ENCODE data around the gene DUOXA1.
"Not testable (repeated sequence)": the region's sequence is repeated elsewhere in the genome, so short reads cannot be mapped to it uniquely, and the experiment has no call there.

The DUOXA1 gene

GRCh38 chr15:45069942-45070360 is 59.7 kb downstream of the DUOXA1 start:
- H3K36me3 ChIP-seq (ENCODE audit: control insufficient read depth in 4 of 4, insufficient read depth in 4 of 4, low read length in 3 of 4), result peaks cover 0 to 20% (median 2%) of the 10 kb centered on the region in 4 experiments
- H3K27ac ChIP-seq (ENCODE audit: insufficient read depth in 1 of 2, low read depth in 1 of 2, low read length in 2 of 2, poor library complexity in 1 of 2, severe bottlenecking in 2 of 2); CTCF ChIA-PET; H3K4me1 ChIP-seq (ENCODE audit: control extremely low read depth in 1 of 4, control insufficient read depth in 4 of 4, insufficient read depth in 4 of 4, low read length in 3 of 4); POLR2A ChIA-PET; H3K9me3 ChIP-seq (ENCODE audit: control extremely low read depth in 1 of 5, control insufficient read depth in 4 of 5, insufficient read depth in 2 of 5, low read depth in 1 of 5, low read length in 4 of 5); DNase-seq; H3K4me3 ChIP-seq (ENCODE audit: control insufficient read depth in 1 of 7, extremely low read depth in 1 of 7, insufficient read depth in 4 of 7, low read depth in 2 of 7, low read length in 6 of 7); H3K27me3 ChIP-seq (replicated peaks in 2 of 5; ENCODE audit: control insufficient read depth in 4 of 5, insufficient read depth in 5 of 5, low read length in 4 of 5): not testable (repeated sequence)
- no CpG with 5 or more reads among the region's 6 CpGs for WGBS (ENCODE audit: insufficient coverage)
